Endodermal cell (in vitro differentiated cells): ENCODE data around the gene FCRL3. TPM values are rescaled to one million over a fixed set of nuclear protein-coding genes. Genes with fewer than 3 reads are reported as not detected.

ENCODE experiments used
- DNase-seq: peaks from one replicate; pipeline ENCODE4 v3.0.0-alpha.2; 2017
- H3K27ac ChIP-seq: 2 replicates; pipeline ENCODE4 v1.5.1; 2013; ENCODE audit warnings: mild to moderate bottlenecking, low read depth, low read length, moderate library complexity
- H3K27me3 ChIP-seq: 2 replicates; pipeline ENCODE4 v1.6.1; 2013; ENCODE audit warnings: mild to moderate bottlenecking, low read length, moderate library complexity; ENCODE audit not compliant: insufficient read depth, control insufficient read depth, poor library complexity, severe bottlenecking
- H3K36me3 ChIP-seq: 2 replicates; pipeline ENCODE4 v1.7.0; 2013; ENCODE audit warnings: mild to moderate bottlenecking, low read length, moderate library complexity; ENCODE audit not compliant: control insufficient read depth, insufficient read depth
- H3K4me1 ChIP-seq: one replicate; pipeline ENCODE4 v1.7.0; 2013; ENCODE audit warnings: low read length; ENCODE audit not compliant: control insufficient read depth, insufficient read depth
- H3K4me3 ChIP-seq: 2 replicates; pipeline ENCODE4 v1.5.1; 2013; ENCODE audit warnings: mild to moderate bottlenecking, low read length, moderate library complexity
- H3K9ac ChIP-seq: 2 replicates; pipeline ENCODE4 v1.6.1; 2013; ENCODE audit warnings: mild to moderate bottlenecking, low read length, moderate library complexity; ENCODE audit not compliant: poor library complexity, severe bottlenecking; ENCODE audit errors: extremely low read depth
- H3K9me3 ChIP-seq: 2 replicates; pipeline ENCODE4 v1.6.1; 2013; ENCODE audit warnings: mild to moderate bottlenecking, low read length, moderate library complexity; ENCODE audit not compliant: control insufficient read depth
- H3K27ac Mint-ChIP-seq: 2 replicates; pipeline ENCODE4 v1.8.0; 2020; ENCODE audit warnings: mixed read lengths
- H3K27me3 Mint-ChIP-seq: 2 replicates; pipeline ENCODE4 v1.8.0; 2021; ENCODE audit warnings: mild to moderate bottlenecking, mixed read lengths; ENCODE audit not compliant: insufficient read depth
- H3K36me3 Mint-ChIP-seq: 2 replicates; pipeline ENCODE4 v1.8.0; 2020; ENCODE audit warnings: low read depth, mixed read lengths
- H3K4me1 Mint-ChIP-seq: 2 replicates; pipeline ENCODE4 v1.8.0; 2020; ENCODE audit warnings: mixed read lengths
- H3K4me3 Mint-ChIP-seq: 2 replicates; pipeline ENCODE4 v1.8.0; 2020; ENCODE audit warnings: mild to moderate bottlenecking, moderate library complexity, mixed read lengths
- H3K9me3 Mint-ChIP-seq: 2 replicates; pipeline ENCODE4 v1.8.0; 2020; ENCODE audit warnings: mild to moderate bottlenecking, mixed read lengths
- WGBS, 2 experiments: methylation state at CpG; one replicate each; pipeline versions ENCODE4 v1.1.5 to v1.1.7; 2013; ENCODE audit warnings: missing lambda C conversion rate in 2 of 2, mixed read lengths in 1 of 2; ENCODE audit not compliant: insufficient coverage in 1 of 2, insufficient read length in 1 of 2; 5-methylcytosine and 5-hydroxymethylcytosine counted together
- total RNA-seq, 2 donors: library from RNA; stranded (reverse); fragmentation: NEBNext Ultra II Directional in 1 of 2; extraction: Animal tissue kit (Norgen Biotek cat#: 25700) in 1 of 2; gene quantifications; 2 replicates in 1 of 2; 3 replicates in 1 of 2; pipeline ENCODE4 v1.2.1, GENCODE V29; 2021
- TF ChIP-seq, protein P1 (sequence below): fragments of 200-600 bp; sonication (generic); conservative IDR thresholded peaks from 2 replicates; pipeline ENCODE4 v1.5.0; 2021; ENCODE audit warnings: antibody characterized with exemption, mild to moderate bottlenecking

Gene FCRL3
- total RNA-seq, 2 donors from 2014 or later, result not detected

DNA sequence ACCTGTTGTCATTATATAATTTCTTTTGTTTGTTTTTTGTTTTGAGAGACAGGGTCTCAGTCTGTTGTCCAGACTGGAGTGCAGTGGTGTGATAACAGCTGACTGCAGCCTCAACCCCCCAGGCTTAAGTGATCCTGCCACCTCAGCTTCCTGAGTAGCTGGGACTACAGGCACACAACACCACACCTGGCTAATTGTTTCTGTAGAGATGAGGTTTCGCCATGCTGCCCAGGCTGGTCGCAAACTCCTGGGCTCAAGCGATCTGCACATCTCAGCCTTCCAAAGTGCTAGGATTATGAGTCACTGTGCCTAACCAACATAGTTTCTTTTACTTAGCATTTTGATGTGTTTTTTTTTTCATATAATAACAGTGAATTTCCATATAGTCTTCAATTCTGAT is 52.3 kb downstream of the FCRL3 start:
- Mint-ChIP-seq H3K4me3 (no peak overlapping the region), H3K36me3 (no peaks in the 10 kb centered on the region), H3K4me1 (no peaks in the 10 kb centered on the region), H3K27me3 (peaks cover 2% of the 10 kb centered on the region), H3K27ac (no peak overlapping the region), H3K9me3 (no peaks in the 10 kb centered on the region)
- DNase-seq, result no peak
- Histone ChIP-seq H3K4me1 (no peaks in the 10 kb centered on the region), H3K27ac (no peak overlapping the region), H3K36me3 (no peaks in the 10 kb centered on the region), H3K9me3 (no peaks in the 10 kb centered on the region), H3K27me3 (peaks cover 5% of the 10 kb centered on the region), H3K9ac (no peak overlapping the region), H3K4me3 (no peak overlapping the region)
- WGBS, 2 experiments, result 80 to 91% methylated on average over 1 to 3 of the region's 3 CpGs
- TF ChIP-seq, protein P1, sequence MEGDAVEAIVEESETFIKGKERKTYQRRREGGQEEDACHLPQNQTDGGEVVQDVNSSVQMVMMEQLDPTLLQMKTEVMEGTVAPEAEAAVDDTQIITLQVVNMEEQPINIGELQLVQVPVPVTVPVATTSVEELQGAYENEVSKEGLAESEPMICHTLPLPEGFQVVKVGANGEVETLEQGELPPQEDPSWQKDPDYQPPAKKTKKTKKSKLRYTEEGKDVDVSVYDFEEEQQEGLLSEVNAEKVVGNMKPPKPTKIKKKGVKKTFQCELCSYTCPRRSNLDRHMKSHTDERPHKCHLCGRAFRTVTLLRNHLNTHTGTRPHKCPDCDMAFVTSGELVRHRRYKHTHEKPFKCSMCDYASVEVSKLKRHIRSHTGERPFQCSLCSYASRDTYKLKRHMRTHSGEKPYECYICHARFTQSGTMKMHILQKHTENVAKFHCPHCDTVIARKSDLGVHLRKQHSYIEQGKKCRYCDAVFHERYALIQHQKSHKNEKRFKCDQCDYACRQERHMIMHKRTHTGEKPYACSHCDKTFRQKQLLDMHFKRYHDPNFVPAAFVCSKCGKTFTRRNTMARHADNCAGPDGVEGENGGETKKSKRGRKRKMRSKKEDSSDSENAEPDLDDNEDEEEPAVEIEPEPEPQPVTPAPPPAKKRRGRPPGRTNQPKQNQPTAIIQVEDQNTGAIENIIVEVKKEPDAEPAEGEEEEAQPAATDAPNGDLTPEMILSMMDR, result no peak

DNA sequence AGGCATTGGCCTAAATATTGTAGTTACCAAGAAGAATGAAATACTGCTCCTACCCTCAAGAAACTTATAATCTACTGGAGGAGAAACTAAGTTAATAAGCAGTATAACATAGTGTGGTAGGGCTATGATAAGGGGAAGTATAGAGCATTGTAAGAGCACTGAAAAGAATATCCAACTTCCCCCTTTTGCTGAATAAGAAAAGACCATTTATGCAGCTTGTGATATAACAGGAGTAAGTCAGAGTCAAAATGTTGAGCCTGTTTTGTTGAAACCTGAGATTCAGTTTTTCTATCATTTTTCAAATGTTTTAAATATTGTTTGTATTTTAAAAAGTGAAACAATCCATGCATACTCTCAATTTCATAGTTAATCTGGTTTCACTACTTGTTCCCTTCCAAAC is 54.4 kb downstream of the FCRL3 start:
- H3K36me3 ChIP-seq, result no peaks in the 10 kb centered on the region
- peaks cover 2% of the 10 kb centered on the region for H3K27me3 Mint-ChIP-seq
- no peak overlapping the region for H3K9ac ChIP-seq
- DNase-seq, result no peak
- no peaks in the 10 kb centered on the region for H3K36me3 Mint-ChIP-seq
- H3K4me3 Mint-ChIP-seq, result no peak overlapping the region
- H3K27ac ChIP-seq, result no peak overlapping the region
- no peak overlapping the region for H3K27ac Mint-ChIP-seq
- no peak overlapping the region for H3K4me3 ChIP-seq
- TF ChIP-seq, protein P1, result no peak
- no peaks in the 10 kb centered on the region for H3K9me3 Mint-ChIP-seq
- no peaks in the 10 kb centered on the region for H3K4me1 ChIP-seq
- H3K27me3 ChIP-seq, result peaks cover 5% of the 10 kb centered on the region
- H3K9me3 ChIP-seq, result no peaks in the 10 kb centered on the region
- no peaks in the 10 kb centered on the region for H3K4me1 Mint-ChIP-seq

DNA sequence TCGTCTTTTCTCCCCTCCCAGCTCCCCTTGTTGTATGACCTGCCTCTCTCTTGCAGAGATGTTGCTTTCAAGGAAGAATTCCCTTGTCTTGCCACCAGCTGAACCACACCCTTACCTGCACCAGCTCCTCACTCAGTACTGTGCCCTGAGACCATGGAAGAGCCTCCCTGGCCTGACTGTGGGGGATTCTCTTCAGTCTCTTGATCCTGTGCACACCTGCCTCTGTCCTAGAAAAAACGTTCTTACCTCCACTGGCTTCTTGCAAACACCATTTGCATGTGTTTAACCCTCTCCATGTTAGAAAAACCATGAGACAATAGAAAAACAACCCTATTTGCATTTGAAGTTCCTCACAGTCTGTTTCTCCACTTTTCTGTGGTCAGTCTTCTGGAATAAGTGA is 59.4 kb downstream of the FCRL3 start:
- peaks cover 2% of the 10 kb centered on the region for H3K27me3 Mint-ChIP-seq

More for the DNA sequence above, 59.4 kb downstream of the FCRL3 start:
- no peaks in the 10 kb centered on the region for H3K4me1 Mint-ChIP-seq
- H3K36me3 Mint-ChIP-seq, result no peaks in the 10 kb centered on the region
- H3K4me3 Mint-ChIP-seq, result no peak overlapping the region
- no peak overlapping the region for H3K27ac ChIP-seq
- no peak overlapping the region for H3K4me3 ChIP-seq
- WGBS, 2 experiments, result 33 to 41% methylated on average over 2 of the region's 2 CpGs
- no peak for DNase-seq
- H3K9me3 Mint-ChIP-seq, result no peaks in the 10 kb centered on the region
- H3K36me3 ChIP-seq, result no peaks in the 10 kb centered on the region
- no peaks in the 10 kb centered on the region for H3K4me1 ChIP-seq
- no peak overlapping the region for H3K9ac ChIP-seq
- H3K9me3 ChIP-seq, result no peaks in the 10 kb centered on the region
- no peak overlapping the region for H3K27ac Mint-ChIP-seq
- TF ChIP-seq, protein P1, result no peak
- H3K27me3 ChIP-seq, result peaks cover 4% of the 10 kb centered on the region
